Adrenal gland (tissue), 5 donors: ENCODE data around the gene TDRKH.

Source experiments
- CTCF ChIP-seq, 6 experiments: fragments of 450-650 bp in 4 of 6; fragments of 200-600 bp in 2 of 6; sonication (generic) in 1 of 6; IDR thresholded peaks; 1 replicate in 5 of 6; 2 replicates in 1 of 6; pipeline versions ENCODE4 v1.5.1 to v1.8.0; 2016 to 2021; ENCODE audit warnings: antibody characterized with exemption in 6 of 6, mild to moderate bottlenecking in 2 of 6, moderate library complexity in 1 of 6
- POLR2A ChIP-seq, 2 donors: fragments of 450-650 bp; IDR thresholded peaks; one replicate each; pipeline ENCODE4 v1.6.1; 2017; ENCODE audit warnings: antibody characterized with exemption in 2 of 2, mild to moderate bottlenecking in 2 of 2, moderate library complexity in 1 of 2
- donor health status: DM: no; HTN: no; CAD: no.

GRCh38 chr1:151776665-151777062, 13.6 kb downstream of the TDRKH start:
- no peak for TF ChIP-seq CTCF (IDR thresholded peaks at IDR 0.05)
- TF ChIP-seq POLR2A (IDR thresholded peaks at IDR 0.05): no peak
